Thyroid gland (tissue), 4 donors: Measurements from ENCODE around the gene SC5D. TPM values are rescaled to one million over a fixed set of nuclear protein-coding genes. Genes with fewer than 3 reads are reported as not detected.

Experiments
- DNase-seq, 2 donors: peaks; one replicate each; pipeline ENCODE4 v3.0.0-alpha.2; 2019
- H3K27ac ChIP-seq, 3 donors: fragments of 200-600 bp; sonication (generic); 1 replicate in 2 of 3; 2 replicates in 1 of 3; pipeline ENCODE4 v1.5.1; 2016 to 2019; ENCODE audit warnings: mild to moderate bottlenecking in 1 of 3, moderate library complexity in 1 of 3
- H3K27me3 ChIP-seq: fragments of 200-600 bp; sonication (generic); one replicate; pipeline ENCODE4 v1.5.1; 2019
- H3K36me3 ChIP-seq, 2 donors: fragments of 200-600 bp; sonication (generic); one replicate each; pipeline ENCODE4 v1.5.1; 2016 to 2019
- H3K4me1 ChIP-seq, 2 donors: fragments of 200-600 bp; sonication (generic); one replicate each; pipeline ENCODE4 v1.5.1; 2017 to 2019
- H3K4me3 ChIP-seq, 3 donors: fragments of 200-600 bp; sonication (generic); replicated peaks in 1 of 3; 1 replicate in 2 of 3; 2 replicates in 1 of 3; pipeline ENCODE4 v1.5.1; 2016; ENCODE audit warnings: mild to moderate bottlenecking in 1 of 3
- H3K9me3 ChIP-seq: fragments of 200-600 bp; sonication (generic); one replicate; pipeline ENCODE4 v1.5.1; 2017
- POLR2A ChIP-seq, 2 donors: fragments of 450-650 bp; IDR thresholded peaks; one replicate each; pipeline ENCODE4 v1.6.1; 2017; ENCODE audit warnings: antibody characterized with exemption in 2 of 2, mild to moderate bottlenecking in 2 of 2, moderate library complexity in 1 of 2
- WGBS, 2 donors: methylation state at CpG; one replicate each; pipeline ENCODE4 v1.1.5; 2017; 5-methylcytosine and 5-hydroxymethylcytosine counted together
- intact Hi-C: fragments of 100-400 bp; cut with DNase I; formaldehyde crosslinking; loops from one replicate; pipeline ENCODE4 v1.15.1; 2023
- total RNA-seq, 4 donors: library from RNA; depleted of rRNA; stranded (reverse); fragments of >200 nt; gene quantifications; one replicate each; pipeline ENCODE4 v1.2.3, GENCODE V29; 2016
- TF ChIP-seq, protein P1 (sequence below), 6 experiments: fragments of 200-600 bp in 3 of 6; fragments of 450-650 bp in 3 of 6; sonication (generic) in 3 of 6; IDR thresholded peaks; one replicate each; pipeline ENCODE4 v1.5.1; 2016 to 2019; ENCODE audit warnings: antibody characterized with exemption in 6 of 6, mild to moderate bottlenecking in 2 of 6, inconsistent platforms in 1 of 6, moderate library complexity in 1 of 6

SC5D gene
- total RNA-seq, 4 donors from 2014 or later, result 37.2 to 68.9 (median 40.0) TPM

DNA sequence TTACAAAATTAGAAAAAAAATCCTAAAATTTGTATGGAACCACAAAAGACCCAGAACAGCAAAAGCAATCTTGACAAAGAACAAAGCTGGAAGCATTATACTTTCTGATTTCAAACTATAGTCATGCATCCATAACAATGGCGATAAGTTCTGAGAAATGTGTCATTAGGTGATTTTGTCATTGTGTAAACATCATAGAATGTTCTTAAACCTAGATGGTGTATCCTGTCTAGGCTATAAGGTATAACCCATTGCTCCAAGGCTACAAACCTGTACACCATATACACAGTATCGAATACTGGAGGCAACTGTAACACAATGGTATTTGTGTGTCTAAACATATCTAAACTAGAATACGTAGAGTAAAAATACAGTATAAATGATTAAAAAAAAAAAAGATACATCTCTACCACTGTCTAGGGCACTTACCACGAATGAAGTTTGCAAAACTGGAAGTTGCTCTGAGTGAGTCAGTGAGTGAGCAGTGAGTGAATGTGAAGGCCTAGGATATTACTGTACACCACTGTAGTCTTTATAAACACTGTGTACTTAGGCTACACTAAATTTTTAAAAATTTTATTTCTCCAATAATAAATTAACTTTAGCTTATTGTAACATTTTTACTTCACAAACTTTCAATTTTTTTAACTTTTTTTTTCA lies 18.1 kb upstream of the SC5D start:
- WGBS, 2 donors, result 84 to 89% methylated on average over 4 of the region's 4 CpGs
- intact Hi-C loops, result no loop called here
- H3K27ac ChIP-seq, result no peak overlapping the region
- no peaks in the 10 kb centered on the region for H3K9me3 ChIP-seq
- H3K4me1 ChIP-seq, result no peaks in the 10 kb centered on the region
- H3K4me3 ChIP-seq, result no peak overlapping the region
- TF ChIP-seq, protein P1, sequence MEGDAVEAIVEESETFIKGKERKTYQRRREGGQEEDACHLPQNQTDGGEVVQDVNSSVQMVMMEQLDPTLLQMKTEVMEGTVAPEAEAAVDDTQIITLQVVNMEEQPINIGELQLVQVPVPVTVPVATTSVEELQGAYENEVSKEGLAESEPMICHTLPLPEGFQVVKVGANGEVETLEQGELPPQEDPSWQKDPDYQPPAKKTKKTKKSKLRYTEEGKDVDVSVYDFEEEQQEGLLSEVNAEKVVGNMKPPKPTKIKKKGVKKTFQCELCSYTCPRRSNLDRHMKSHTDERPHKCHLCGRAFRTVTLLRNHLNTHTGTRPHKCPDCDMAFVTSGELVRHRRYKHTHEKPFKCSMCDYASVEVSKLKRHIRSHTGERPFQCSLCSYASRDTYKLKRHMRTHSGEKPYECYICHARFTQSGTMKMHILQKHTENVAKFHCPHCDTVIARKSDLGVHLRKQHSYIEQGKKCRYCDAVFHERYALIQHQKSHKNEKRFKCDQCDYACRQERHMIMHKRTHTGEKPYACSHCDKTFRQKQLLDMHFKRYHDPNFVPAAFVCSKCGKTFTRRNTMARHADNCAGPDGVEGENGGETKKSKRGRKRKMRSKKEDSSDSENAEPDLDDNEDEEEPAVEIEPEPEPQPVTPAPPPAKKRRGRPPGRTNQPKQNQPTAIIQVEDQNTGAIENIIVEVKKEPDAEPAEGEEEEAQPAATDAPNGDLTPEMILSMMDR (IDR thresholded peaks at IDR 0.05), result no peak
- TF ChIP-seq POLR2A (IDR thresholded peaks at IDR 0.05), result no peak
- no peaks in the 10 kb centered on the region for H3K27me3 ChIP-seq
- H3K36me3 ChIP-seq, result no peaks in the 10 kb centered on the region
- no peak for DNase-seq

DNA sequence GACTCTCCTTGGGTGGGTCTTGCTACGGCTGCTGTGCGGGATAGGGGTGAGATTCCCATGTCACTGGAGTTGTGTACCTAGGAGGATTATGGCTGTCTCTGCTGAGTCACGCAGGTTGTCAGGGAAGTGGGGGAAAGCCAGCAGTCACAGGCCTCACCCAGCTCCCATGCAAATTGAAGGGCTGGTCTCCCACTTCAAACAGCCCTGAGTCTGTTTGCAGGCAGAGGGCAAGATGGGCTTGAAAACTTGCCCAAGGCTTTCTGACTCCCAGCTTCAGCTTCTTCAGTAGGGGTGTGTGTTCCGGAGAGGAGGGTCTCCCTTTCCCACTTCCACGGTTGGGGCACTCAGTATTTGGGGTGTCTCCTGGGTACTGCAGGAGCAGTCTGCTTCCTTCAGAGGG lies 10.9 kb upstream of the SC5D start:
- 97 to 98% methylated on average over 4 to 5 of the region's 5 CpGs for WGBS, 2 donors
- no peaks in the 10 kb centered on the region for H3K27me3 ChIP-seq
- H3K27ac ChIP-seq, result no peak overlapping the region
- H3K36me3 ChIP-seq, result no peaks in the 10 kb centered on the region
- H3K4me1 ChIP-seq, result no peaks in the 10 kb centered on the region
- TF ChIP-seq POLR2A (IDR thresholded peaks at IDR 0.05), result no peak
- TF ChIP-seq, protein P1 (IDR thresholded peaks at IDR 0.05), result no peak
- intact Hi-C loops, result no loop called here
- DNase-seq, result no peak
- no peak overlapping the region for H3K4me3 ChIP-seq
- no peaks in the 10 kb centered on the region for H3K9me3 ChIP-seq

- intact Hi-C loops, result no loop called here
- Histone ChIP-seq H3K9me3 (no peaks in the 10 kb centered on the region), H3K27ac (no peak overlapping the region), H3K4me3 (no peak overlapping the region), H3K4me1 (no peaks in the 10 kb centered on the region), H3K36me3 (no peaks in the 10 kb centered on the region), H3K27me3 (no peaks in the 10 kb centered on the region)
- 58 to 70% methylated on average over 4 of the region's 4 CpGs for WGBS, 2 donors
- TF ChIP-seq, protein P1 (IDR thresholded peaks at IDR 0.05), result no peak
- no peak for TF ChIP-seq POLR2A (IDR thresholded peaks at IDR 0.05)
- no peak for DNase-seq
Measured at GRCh38 chr11:121282386-121282785, 10.2 kb upstream of the SC5D start.

DNA sequence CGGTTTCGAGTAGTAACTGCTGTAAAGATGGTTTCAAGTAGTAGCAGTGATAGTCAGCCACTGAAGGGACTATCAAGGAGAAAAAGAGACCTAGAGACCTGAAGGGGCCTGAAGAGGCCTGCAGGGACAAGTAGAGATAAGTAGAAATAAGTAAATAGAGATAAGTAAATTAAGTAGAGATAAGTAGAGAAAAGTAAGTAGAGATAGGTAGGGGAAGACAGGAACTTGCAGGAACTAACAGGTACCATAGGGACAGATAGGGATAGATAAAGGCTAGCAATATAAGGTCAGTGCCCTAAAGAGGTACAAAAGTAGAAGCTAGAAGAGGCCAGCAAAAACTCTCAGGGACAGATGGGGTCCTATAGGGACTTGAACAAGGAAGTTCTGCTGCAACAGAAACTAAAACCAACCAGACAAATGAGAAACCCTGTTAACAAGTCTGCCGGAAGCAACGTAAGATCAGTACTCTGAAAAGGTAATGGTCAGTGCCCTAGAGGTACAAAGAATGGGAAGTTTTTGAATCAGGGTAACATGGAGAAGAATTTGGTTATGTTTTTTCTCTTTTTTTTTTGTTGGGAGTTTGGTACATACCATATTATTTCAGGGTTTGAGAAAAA lies 9.6 kb upstream of the SC5D start:
- Histone ChIP-seq H3K9me3 (no peaks in the 10 kb centered on the region), H3K36me3 (no peaks in the 10 kb centered on the region), H3K4me1 (no peaks in the 10 kb centered on the region), H3K27ac (no peak overlapping the region), H3K4me3 (no peak overlapping the region), H3K27me3 (no peaks in the 10 kb centered on the region)
- 69 to 82% methylated on average over 4 of the region's 4 CpGs for WGBS, 2 donors
- no peak for TF ChIP-seq POLR2A (IDR thresholded peaks at IDR 0.05)
- TF ChIP-seq, protein P1 (IDR thresholded peaks at IDR 0.05), result no peak
- intact Hi-C loops, result no loop called here
- DNase-seq, result no peak

GRCh38 chr11:121291319-121291718 lies 1.3 kb upstream of the SC5D start:
- no peak overlapping the region for H3K27ac ChIP-seq
- TF ChIP-seq, protein P1 (IDR thresholded peaks at IDR 0.05), result no peak
- no peak for TF ChIP-seq POLR2A (IDR thresholded peaks at IDR 0.05)
- no peaks in the 10 kb centered on the region for H3K36me3 ChIP-seq
- H3K4me3 ChIP-seq, result no peak overlapping the region
- peaks cover 0 to 6% of the 10 kb centered on the region in 2 donors for H3K4me1 ChIP-seq
- DNase-seq, result no peak
- intact Hi-C loops, result no loop called here
- 89 to 92% methylated on average over 3 of the region's 3 CpGs for WGBS, 2 donors
- no peaks in the 10 kb centered on the region for H3K9me3 ChIP-seq
- H3K27me3 ChIP-seq, result no peaks in the 10 kb centered on the region
